ENCODE data around the gene CYP2J2. TPM values are rescaled to one million over a fixed set of nuclear protein-coding genes. Genes with fewer than 3 reads are reported as not detected.
"Not testable (repeated sequence)": the region's sequence is repeated elsewhere in the genome, so short reads cannot be mapped to it uniquely, and the experiment has no call there.

The CYP2J2 gene
- total RNA-seq, result 2.7 TPM
- long read RNA-seq, partial matches to known transcripts, result 0 of 1 reads
- long read RNA-seq, other reads (novel, unspliced or antisense), result 0 of 1 reads

- intact Hi-C loops (cut with DNase I), result no loop called here
- Histone ChIP-seq H3K9me3 (no peaks in the 10 kb centered on the region), H3K4me1 (peaks cover 5% of the 10 kb centered on the region), H3K27ac (no peak within 1 kb of the TSS), H3K27me3 (ENCODE audit: low read depth) (peaks cover 21% of the 10 kb centered on the region), H3K36me3 (no peaks in the 10 kb centered on the region), H3K4me3 (peak within 1 kb of the TSS; percentile 55)
- TF ChIP-seq, protein P1, sequence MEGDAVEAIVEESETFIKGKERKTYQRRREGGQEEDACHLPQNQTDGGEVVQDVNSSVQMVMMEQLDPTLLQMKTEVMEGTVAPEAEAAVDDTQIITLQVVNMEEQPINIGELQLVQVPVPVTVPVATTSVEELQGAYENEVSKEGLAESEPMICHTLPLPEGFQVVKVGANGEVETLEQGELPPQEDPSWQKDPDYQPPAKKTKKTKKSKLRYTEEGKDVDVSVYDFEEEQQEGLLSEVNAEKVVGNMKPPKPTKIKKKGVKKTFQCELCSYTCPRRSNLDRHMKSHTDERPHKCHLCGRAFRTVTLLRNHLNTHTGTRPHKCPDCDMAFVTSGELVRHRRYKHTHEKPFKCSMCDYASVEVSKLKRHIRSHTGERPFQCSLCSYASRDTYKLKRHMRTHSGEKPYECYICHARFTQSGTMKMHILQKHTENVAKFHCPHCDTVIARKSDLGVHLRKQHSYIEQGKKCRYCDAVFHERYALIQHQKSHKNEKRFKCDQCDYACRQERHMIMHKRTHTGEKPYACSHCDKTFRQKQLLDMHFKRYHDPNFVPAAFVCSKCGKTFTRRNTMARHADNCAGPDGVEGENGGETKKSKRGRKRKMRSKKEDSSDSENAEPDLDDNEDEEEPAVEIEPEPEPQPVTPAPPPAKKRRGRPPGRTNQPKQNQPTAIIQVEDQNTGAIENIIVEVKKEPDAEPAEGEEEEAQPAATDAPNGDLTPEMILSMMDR (IDR thresholded peaks at IDR 0.05), result no peak
- DNase-seq, result peak; percentile 63
- peak; percentile 96 to 100 for ATAC-seq
Observed at GRCh38 chr1:59926381-59927123, at the start of gene CYP2J2. TSS of gene CYP2J2 (minus strand) at chr1:59926773. CDS start at chr1:59926746, 27 bp downstream.

DNA sequence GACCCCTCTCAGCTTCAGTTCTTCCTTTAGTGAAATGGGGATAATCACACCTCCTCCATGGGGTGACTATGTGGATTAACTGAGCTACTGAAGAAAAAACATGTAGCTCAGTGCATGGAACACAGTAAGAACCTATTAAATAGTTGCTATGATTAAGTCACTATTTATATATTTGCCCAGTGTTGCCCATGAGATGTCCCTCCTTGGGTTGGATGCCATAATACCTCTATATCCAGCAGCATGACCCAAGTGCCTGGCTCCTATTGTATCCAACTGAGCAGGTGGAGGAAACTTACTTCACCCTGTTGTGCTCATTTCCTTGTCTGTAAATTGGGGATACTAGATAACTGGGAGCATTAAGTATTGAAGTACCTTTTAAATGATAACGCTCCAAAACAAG is 47.1 kb upstream of the CYP2J2 start:
- H3K27me3 ChIP-seq (ENCODE audit: low read depth), result no peaks in the 10 kb centered on the region
- intact Hi-C loops (cut with DNase I), result no loop called here
- no peak overlapping the region for H3K27ac ChIP-seq
- H3K9me3 ChIP-seq, result no peaks in the 10 kb centered on the region
- no peak for ATAC-seq
- no peak for DNase-seq
- peaks cover 6% of the 10 kb centered on the region for H3K4me1 ChIP-seq
- no peak overlapping the region for H3K4me3 ChIP-seq
- TF ChIP-seq, protein P1 (IDR thresholded peaks at IDR 0.05), result no peak
- H3K36me3 ChIP-seq, result no peaks in the 10 kb centered on the region

GRCh38 chr1:59972216-59972927 is 45.8 kb upstream of the CYP2J2 start:
- intact Hi-C loops (cut with DNase I), result no loop called here

DNA sequence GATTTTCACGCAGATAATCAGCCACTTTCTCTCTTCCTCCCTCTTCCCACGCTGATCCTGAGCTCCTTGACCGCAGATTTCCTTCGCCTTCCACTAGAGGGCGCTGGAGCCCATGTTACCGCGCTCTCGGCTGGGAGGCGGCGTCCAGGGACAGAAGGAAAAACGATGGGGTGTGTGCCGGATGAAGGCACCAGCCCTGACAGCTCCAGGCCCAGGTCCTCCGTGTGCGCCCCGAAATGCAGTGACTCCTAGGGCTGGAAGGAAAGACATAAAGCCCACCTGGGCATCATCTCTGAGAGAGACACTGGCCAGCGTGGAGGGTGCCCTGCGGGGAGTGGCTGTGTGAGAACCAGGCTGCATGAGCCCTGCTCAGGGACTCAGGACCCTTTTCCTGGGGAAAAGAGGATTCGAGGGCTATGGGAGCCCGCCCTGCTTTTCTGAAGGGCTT is 44.9 kb upstream of the CYP2J2 start:
- TF ChIP-seq, protein P1 (IDR thresholded peaks at IDR 0.05), result peak; percentile 89
- no peak overlapping the region for H3K27ac ChIP-seq
- H3K27me3 ChIP-seq (ENCODE audit: low read depth), result no peaks in the 10 kb centered on the region
- ATAC-seq (peak; percentile 88 to 91), DNase-seq (peak; percentile 72)
- intact Hi-C loops (cut with DNase I), result no loop called here
- no peak overlapping the region for H3K4me3 ChIP-seq
- no peaks in the 10 kb centered on the region for H3K36me3 ChIP-seq
- H3K4me1 ChIP-seq, result peaks cover 6% of the 10 kb centered on the region
- no peaks in the 10 kb centered on the region for H3K9me3 ChIP-seq

More at GRCh38 chr1:59972216-59972927, 45.8 kb upstream of the CYP2J2 start:
- H3K27me3 ChIP-seq (ENCODE audit: low read depth), result no peaks in the 10 kb centered on the region
- DNase-seq (no peak), ATAC-seq (no peak)
- H3K27ac ChIP-seq, result no peak overlapping the region
- TF ChIP-seq, protein P1 (IDR thresholded peaks at IDR 0.05), result no peak
- H3K36me3 ChIP-seq, result no peaks in the 10 kb centered on the region
- no peak overlapping the region for H3K4me3 ChIP-seq
- peaks cover 6% of the 10 kb centered on the region for H3K4me1 ChIP-seq
- no peaks in the 10 kb centered on the region for H3K9me3 ChIP-seq

DNA sequence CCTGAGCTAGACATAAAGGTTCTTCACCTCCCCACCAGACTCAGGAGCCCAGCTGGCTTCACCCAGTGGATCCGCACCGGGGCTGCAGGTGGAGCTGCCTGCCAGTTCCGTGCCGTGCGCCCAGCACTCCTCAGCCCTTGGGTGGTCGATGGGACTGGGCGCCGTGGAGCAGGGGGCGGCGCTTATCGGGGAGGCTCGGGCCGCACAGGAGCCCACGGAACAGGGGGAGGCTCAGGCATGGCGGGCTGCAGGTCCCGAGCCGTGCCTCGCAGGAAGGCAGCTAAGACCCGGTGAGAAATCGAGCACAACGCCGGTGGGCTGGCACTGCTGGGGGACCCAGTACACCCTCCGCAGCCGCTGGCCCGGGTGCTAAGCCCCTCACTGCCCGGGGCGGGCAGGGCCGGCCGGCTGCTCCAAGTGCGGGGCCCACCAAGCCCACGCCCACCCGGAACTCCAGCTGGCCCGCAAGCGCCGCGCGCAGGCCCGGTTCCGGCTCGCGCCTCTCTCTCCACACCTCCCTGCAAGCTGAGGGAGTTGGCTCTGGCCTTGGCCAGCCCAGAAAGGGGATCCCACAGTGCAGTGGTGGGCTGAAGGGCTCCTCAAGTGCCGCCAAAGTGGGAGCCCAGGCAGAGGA is 43.1 kb upstream of the CYP2J2 start:
- H3K36me3 ChIP-seq; DNase-seq; H3K9me3 ChIP-seq; H3K27ac ChIP-seq; H3K4me1 ChIP-seq; ATAC-seq; H3K27me3 ChIP-seq (ENCODE audit: low read depth); H3K4me3 ChIP-seq; intact Hi-C loops (cut with DNase I): not testable (repeated sequence)

DNA sequence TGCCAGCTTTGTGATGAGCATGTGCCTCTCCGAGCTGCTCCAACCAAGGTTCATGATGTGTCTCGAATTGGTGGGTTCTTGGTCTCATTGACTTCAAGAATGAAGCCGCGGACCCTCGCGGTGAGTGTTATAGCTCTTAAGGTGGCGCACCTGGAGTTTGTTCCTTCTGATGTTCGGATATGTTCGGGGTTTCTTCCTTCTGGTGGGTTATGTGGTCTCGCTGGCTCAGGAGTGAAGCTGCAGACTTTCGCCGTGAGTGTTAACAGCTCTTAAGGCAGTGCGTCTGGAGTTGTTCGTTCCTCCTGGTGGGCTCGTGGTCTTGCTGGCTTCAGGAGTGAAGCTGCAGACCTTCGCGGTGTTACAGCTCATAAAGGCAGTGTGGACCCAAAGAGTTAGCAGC is 42.2 kb upstream of the CYP2J2 start:
- DNase-seq; H3K27me3 ChIP-seq (ENCODE audit: low read depth); H3K9me3 ChIP-seq; H3K27ac ChIP-seq; H3K4me1 ChIP-seq; H3K4me3 ChIP-seq; ATAC-seq; H3K36me3 ChIP-seq; intact Hi-C loops (cut with DNase I): not testable (repeated sequence)
